K562 (cell line): Measurements from ENCODE around the gene MPHOSPH6. TPM values are rescaled to one million over a fixed set of nuclear protein-coding genes. Genes with fewer than 3 reads are reported as not detected.

Experiments
- ARID1B ChIP-seq: fragments of 450-650 bp; IDR thresholded peaks from 2 replicates; pipeline ENCODE4 v1.6.1; 2016; ENCODE audit warnings: antibody characterized with exemption, mild to moderate bottlenecking, inconsistent platforms
- CREB3 ChIP-seq: fragments of 450-650 bp; conservative IDR thresholded peaks from 2 replicates; pipeline ENCODE4 v1.6.1; 2016; ENCODE audit warnings: missing genetic modification characterization, low read depth, mild to moderate bottlenecking, missing compliant biosample characterization, moderate library complexity
- CTBP1 ChIP-seq: fragments of 450-650 bp; IDR thresholded peaks from 2 replicates; pipeline ENCODE4 v1.6.1; 2016; ENCODE audit warnings: borderline replicate concordance
- E2F1 ChIP-seq: sonication (generic); formaldehyde crosslinking; IDR thresholded peaks from 2 replicates; pipeline ENCODE4 v1.8.1; 2023; ENCODE audit warnings: mild to moderate bottlenecking, missing genetic modification reagents, moderate library complexity
- EP400 ChIP-seq: fragments of 450-650 bp; IDR thresholded peaks from 2 replicates; pipeline ENCODE4 v1.6.1; 2017; ENCODE audit warnings: antibody characterized with exemption, mild to moderate bottlenecking, moderate library complexity
- FIP1L1 ChIP-seq: fragments of 200-400 bp; formaldehyde crosslinking; IDR thresholded peaks from 2 replicates; pipeline ENCODE4 v1.6.1; 2018; ENCODE audit warnings: mild to moderate bottlenecking, low read depth, low read length; ENCODE audit not compliant: poor library complexity, severe bottlenecking
- FOSL1 ChIP-seq: fragments of 200-800 bp; sonication (Bioruptor generic); conservative IDR thresholded peaks from 2 replicates; pipeline ENCODE4 v1.6.1; 2016; ENCODE audit warnings: missing genetic modification characterization, missing compliant biosample characterization
- FOXA3 ChIP-seq, 2 experiments: fragments of 450-650 bp in 1 of 2; sonication (generic) in 1 of 2; formaldehyde crosslinking; IDR thresholded peaks in 1 of 2; conservative IDR thresholded peaks in 1 of 2; 2 replicates each; pipeline versions ENCODE4 v1.4.0 to v1.8.0; 2020 to 2022; ENCODE audit warnings: mild to moderate bottlenecking in 2 of 2, missing genetic modification reagents in 1 of 2
- JUND ChIP-seq, 2 experiments: IDR thresholded peaks; 2 replicates in 1 of 2; 3 replicates in 1 of 2; pipeline ENCODE4 v1.6.1; 2011; ENCODE audit warnings: borderline replicate concordance in 2 of 2, low read depth in 2 of 2, low read length in 2 of 2, improper control_type of control experiment in 1 of 2, missing biosample characterization in 1 of 2, missing genetic modification characterization in 1 of 2, missing genetic modification reagents in 1 of 2
- MCM2 ChIP-seq: fragments of 450-650 bp; IDR thresholded peaks from 2 replicates; pipeline ENCODE4 v1.6.1; 2017; ENCODE audit warnings: low read depth, mild to moderate bottlenecking
- MECOM ChIP-seq: fragments of 250-450 bp; sonication (Bioruptor Pico); IDR thresholded peaks from 2 replicates; pipeline ENCODE4 v1.8.0; 2022; ENCODE audit warnings: inconsistent platforms
- NFE2 ChIP-seq: IDR thresholded peaks from 2 replicates; pipeline ENCODE4 v1.6.1; 2014; ENCODE audit warnings: antibody characterized with exemption, low read depth
- NFE2L1 ChIP-seq: fragments of 450-650 bp; IDR thresholded peaks from 2 replicates; pipeline ENCODE4 v1.6.1; 2016; ENCODE audit warnings: missing genetic modification characterization, low read depth, mild to moderate bottlenecking, missing compliant biosample characterization, moderate library complexity, borderline replicate concordance
- NONO ChIP-seq, 2 experiments: fragments of 200-400 bp in 1 of 2; fragments of 450-650 bp in 1 of 2; formaldehyde crosslinking in 1 of 2; IDR thresholded peaks; 2 replicates each; pipeline ENCODE4 v1.6.1; 2017; ENCODE audit warnings: low read depth in 2 of 2, mild to moderate bottlenecking in 2 of 2, moderate library complexity in 2 of 2, low read length in 1 of 2
- PBX2 ChIP-seq, 2 experiments: IDR thresholded peaks in 1 of 2; conservative IDR thresholded peaks in 1 of 2; 2 replicates each; pipeline ENCODE4 v1.6.1; 2016; ENCODE audit warnings: low read depth in 2 of 2, mild to moderate bottlenecking in 1 of 2, missing compliant biosample characterization in 1 of 2, missing genetic modification characterization in 1 of 2, moderate library complexity in 1 of 2
- POLR2G ChIP-seq: fragments of 200-400 bp; formaldehyde crosslinking; IDR thresholded peaks from 2 replicates; pipeline ENCODE4 v1.6.1; 2017; ENCODE audit warnings: low read depth, mild to moderate bottlenecking, antibody characterized with exemption, low read length, moderate library complexity
- RBBP5 ChIP-seq: fragments of 200-600 bp; sonication (generic); IDR thresholded peaks from 2 replicates; pipeline ENCODE4 v1.6.1; 2012; ENCODE audit warnings: borderline replicate concordance, mild to moderate bottlenecking, low read length, control low read depth, inconsistent platforms; ENCODE audit not compliant: insufficient read depth, poor library complexity, severe bottlenecking
- RFX1 ChIP-seq: fragments of 450-650 bp; IDR thresholded peaks from 2 replicates; pipeline ENCODE4 v1.6.1; 2016; ENCODE audit warnings: mild to moderate bottlenecking, moderate library complexity
- SMARCA4 ChIP-seq: fragments of 450-650 bp; IDR thresholded peaks from 2 replicates; pipeline ENCODE4 v1.6.1; 2016
- ZKSCAN8 ChIP-seq: fragments of 200-800 bp; sonication (Bioruptor generic); IDR thresholded peaks from 2 replicates; pipeline ENCODE4 v1.6.1; 2016; ENCODE audit warnings: missing genetic modification characterization, missing compliant biosample characterization
- ZNF316 ChIP-seq: fragments of 450-650 bp; IDR thresholded peaks from 2 replicates; pipeline ENCODE4 v1.6.1; 2016
- polyA plus RNA-seq, 8 experiments: library from polyadenylated mRNA; depleted of rRNA in 4 of 8; stranded (reverse) in 5 of 8; unstranded in 3 of 8; fragments of >200 nt; fragmentation: Nextera tagmentation in 2 of 8; fragmentation: Illumina TruSeq in 1 of 8; extraction: Ambion mirVana in 2 of 8; extraction: Trizol in 1 of 8; gene quantifications; 2 replicates each; pipeline versions ENCODE4 v1.2.1 to v1.2.3, GENCODE V29; 2011 to 2014; ENCODE audit warnings: inconsistent platforms in 1 of 8, missing spikeins in 1 of 8
- total RNA-seq, 7 experiments: library from RNA; depleted of rRNA in 6 of 7; stranded (reverse); fragments of >200 nt in 6 of 7; fragmentation: Illumina TruSeq in 2 of 7; extraction: Trizol in 2 of 7; gene quantifications; 2 replicates each; pipeline versions ENCODE4 v1.2.1 to v1.2.3, GENCODE V29; 2011 to 2021; ENCODE audit warnings: low replicate concordance in 1 of 7

The MPHOSPH6 gene
- total and polyA plus RNA-seq, 9 of the 15 experiments (the other 6 are each of a cell fraction or from before 2014, with no cell fraction given), result 37.0 to 153 (median 76.7) TPM

- TF ChIP-seq PBX2 (CRISPR knock-in tag; IDR thresholded peaks at IDR 0.05; ENCODE audit: low read depth) (no peak), PBX2 (tag; conservative IDR thresholded peaks at IDR 0.05; ENCODE audit: low read depth) (peak; percentile 54; the same call in 1 of the 2 replicates), FOSL1 (peak; percentile 69), JUND (IDR thresholded peaks at IDR 0.05; ENCODE audit: borderline replicate concordance, low read depth, low read length) (peak; percentile 84), JUND (tag; IDR thresholded peaks at IDR 0.05; ENCODE audit: borderline replicate concordance, low read depth, low read length) (peak; percentile 81; the same call in 1 of the 3 replicates), EP400 (peak; percentile 43; the same call in 1 of the 2 replicates), NONO (IDR thresholded peaks at IDR 0.05; ENCODE audit: low read depth in 2 of 2, low read length in 1 of 2) (no peak), E2F1 (CRISPR knock-in tag) (no peak), ZKSCAN8 (CRISPR knock-in tag) (peak; percentile 60; the same call in 1 of the 2 replicates), FOXA3 (CRISPR knock-in tag; conservative IDR thresholded peaks at IDR 0.05 in 1 of 2, IDR thresholded peaks at IDR 0.05 in 1 of 2) (peak in 1 of 2 experiments; percentile 20; a peak in 1 of 4 replicates), NFE2 (peak; percentile 91), MCM2 (no peak), ARID1B (peak; percentile 58), NFE2L1 (tag) (peak; percentile 23; the same call in 1 of the 2 replicates), RFX1 (no peak), ZNF316 (peak; percentile 84), MECOM (no peak), CREB3 (tag) (0 out of 2 replicates have a peak, but pooled peaks have one; percentile 21), SMARCA4 (peak; percentile 47; the same call in 1 of the 2 replicates), POLR2G (no peak), FIP1L1 (no peak), RBBP5 (no peak), CTBP1 (peak; percentile 81)
Measured at GRCh38 chr16:82152641-82153112, 17.3 kb downstream of the MPHOSPH6 start (continued).
